Measurements from ENCODE around the gene GALNTL6.

- TF ChIP-seq ZFP91 (CRISPR knock-in tag; IDR thresholded peaks at IDR 0.05): no peak
- no peak for TF ChIP-seq ZNF512 (tag; IDR thresholded peaks at IDR 0.05)
Observed at GRCh38 chr4:173057442-173057841, 1244.2 kb downstream of the GALNTL6 start.

Measured in K562 (cell line).